ENCODE results near the gene EPHA3.

- TF ChIP-seq NFXL1 (IDR thresholded peaks at IDR 0.05; ENCODE audit: borderline replicate concordance), result no peak
- TF ChIP-seq ATF7 (IDR thresholded peaks at IDR 0.05; ENCODE audit: low read depth), result no peak
- TF ChIP-seq CTCF (IDR thresholded peaks at IDR 0.05 in 2 of 3, conservative IDR thresholded peaks at IDR 0.05 in 1 of 3; ENCODE audit: control insufficient read depth in 2 of 3, extremely low read depth in 1 of 3, insufficient read depth in 1 of 3, low read depth in 3 of 3, low read length in 3 of 3), result no peak
- TF ChIP-seq ZZZ3 (IDR thresholded peaks at IDR 0.05; ENCODE audit: control insufficient read depth, insufficient read length, low read depth), result no peak
Observed at GRCh38 chr3:89504432-89504831, 397.0 kb downstream of the EPHA3 start.

Data from GM12878 (cell line).